HepG2 (cell line): ENCODE data around the gene EGFR. TPM values are rescaled to one million over a fixed set of nuclear protein-coding genes. Genes with fewer than 3 reads are reported as not detected.

Source experiments
- HES4 ChIP-seq: sonication (generic); formaldehyde crosslinking; IDR thresholded peaks from 2 replicates; pipeline ENCODE4 v1.9.0; 2021; ENCODE audit warnings: mild to moderate bottlenecking, missing genetic modification reagents, borderline replicate concordance
- TBX2 ChIP-seq: sonication (generic); formaldehyde crosslinking; IDR thresholded peaks from 2 replicates; pipeline ENCODE4 v1.5.0; 2020; ENCODE audit warnings: missing genetic modification reagents, mild to moderate bottlenecking, borderline replicate concordance
- ZBTB38 ChIP-seq: sonication (generic); formaldehyde crosslinking; IDR thresholded peaks from 2 replicates; pipeline ENCODE4 v1.5.1; 2020; ENCODE audit warnings: mild to moderate bottlenecking, missing genetic modification reagents
- polyA plus RNA-seq, 8 experiments: library from polyadenylated mRNA; depleted of rRNA in 3 of 8; stranded (reverse) in 7 of 8; unstranded in 1 of 8; fragments of >200 nt; fragmentation: Illumina TruSeq in 4 of 8; extraction: Trizol in 4 of 8; gene quantifications; 2 replicates each; pipeline versions ENCODE4 v1.2.1 to v1.2.3, GENCODE V29; 2011 to 2016; ENCODE audit warnings: low read depth in 4 of 8, missing spikeins in 1 of 8, mixed read lengths in 1 of 8; ENCODE audit not compliant: insufficient read depth in 1 of 8
- total RNA-seq, 5 experiments: library from RNA; depleted of rRNA; stranded (reverse); fragments of >200 nt; fragmentation: Illumina TruSeq; extraction: Trizol; gene quantifications; 2 replicates each; pipeline ENCODE4 v1.2.3, GENCODE V29; 2016; ENCODE audit warnings: low read depth in 1 of 5
- TF ChIP-seq, protein P1 (sequence below), 2 experiments: fragments of 450-650 bp in 1 of 2; sonication (generic) in 1 of 2; formaldehyde crosslinking in 1 of 2; IDR thresholded peaks; 2 replicates each; pipeline versions ENCODE4 v1.6.1 to v1.8.0; 2016 to 2022; ENCODE audit warnings: antibody characterized with exemption in 1 of 2, mild to moderate bottlenecking in 1 of 2, missing genetic modification reagents in 1 of 2
- TF ChIP-seq, protein P2 (sequence below): sonication (generic); formaldehyde crosslinking; IDR thresholded peaks from 2 replicates; pipeline ENCODE4 v1.4.0; 2020; ENCODE audit warnings: missing genetic modification reagents, mild to moderate bottlenecking, borderline replicate concordance
- TF ChIP-seq, protein P3 (sequence below): sonication (generic); formaldehyde crosslinking; IDR thresholded peaks from 2 replicates; pipeline ENCODE4 v1.4.0; 2020; ENCODE audit warnings: mild to moderate bottlenecking, missing genetic modification reagents

The EGFR gene
- total and polyA plus RNA-seq, 2 of the 13 experiments (the other 11 are each of a cell fraction or from before 2014, with no cell fraction given): 7.0 to 10.0 TPM

DNA sequence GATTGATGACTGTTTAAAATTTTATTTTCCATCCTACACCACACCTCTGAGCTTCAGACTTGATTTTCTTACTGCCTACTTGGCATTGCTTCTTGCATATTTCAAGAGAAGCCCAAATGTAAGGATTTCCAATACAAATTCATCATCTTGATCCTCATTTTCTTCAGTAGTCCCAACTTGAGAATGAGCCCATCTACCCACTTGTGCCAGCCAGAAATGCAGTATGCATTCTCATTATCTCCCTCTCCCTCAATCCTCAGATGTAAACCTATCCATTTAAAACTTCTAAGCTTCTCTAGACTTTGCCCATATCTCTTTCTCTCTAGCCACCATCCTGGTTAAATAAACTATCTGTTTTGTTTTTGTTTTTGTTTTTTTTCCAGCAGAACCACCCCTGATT, 22.4 kb upstream of the EGFR start (continued):
- TF ChIP-seq, protein P1, sequence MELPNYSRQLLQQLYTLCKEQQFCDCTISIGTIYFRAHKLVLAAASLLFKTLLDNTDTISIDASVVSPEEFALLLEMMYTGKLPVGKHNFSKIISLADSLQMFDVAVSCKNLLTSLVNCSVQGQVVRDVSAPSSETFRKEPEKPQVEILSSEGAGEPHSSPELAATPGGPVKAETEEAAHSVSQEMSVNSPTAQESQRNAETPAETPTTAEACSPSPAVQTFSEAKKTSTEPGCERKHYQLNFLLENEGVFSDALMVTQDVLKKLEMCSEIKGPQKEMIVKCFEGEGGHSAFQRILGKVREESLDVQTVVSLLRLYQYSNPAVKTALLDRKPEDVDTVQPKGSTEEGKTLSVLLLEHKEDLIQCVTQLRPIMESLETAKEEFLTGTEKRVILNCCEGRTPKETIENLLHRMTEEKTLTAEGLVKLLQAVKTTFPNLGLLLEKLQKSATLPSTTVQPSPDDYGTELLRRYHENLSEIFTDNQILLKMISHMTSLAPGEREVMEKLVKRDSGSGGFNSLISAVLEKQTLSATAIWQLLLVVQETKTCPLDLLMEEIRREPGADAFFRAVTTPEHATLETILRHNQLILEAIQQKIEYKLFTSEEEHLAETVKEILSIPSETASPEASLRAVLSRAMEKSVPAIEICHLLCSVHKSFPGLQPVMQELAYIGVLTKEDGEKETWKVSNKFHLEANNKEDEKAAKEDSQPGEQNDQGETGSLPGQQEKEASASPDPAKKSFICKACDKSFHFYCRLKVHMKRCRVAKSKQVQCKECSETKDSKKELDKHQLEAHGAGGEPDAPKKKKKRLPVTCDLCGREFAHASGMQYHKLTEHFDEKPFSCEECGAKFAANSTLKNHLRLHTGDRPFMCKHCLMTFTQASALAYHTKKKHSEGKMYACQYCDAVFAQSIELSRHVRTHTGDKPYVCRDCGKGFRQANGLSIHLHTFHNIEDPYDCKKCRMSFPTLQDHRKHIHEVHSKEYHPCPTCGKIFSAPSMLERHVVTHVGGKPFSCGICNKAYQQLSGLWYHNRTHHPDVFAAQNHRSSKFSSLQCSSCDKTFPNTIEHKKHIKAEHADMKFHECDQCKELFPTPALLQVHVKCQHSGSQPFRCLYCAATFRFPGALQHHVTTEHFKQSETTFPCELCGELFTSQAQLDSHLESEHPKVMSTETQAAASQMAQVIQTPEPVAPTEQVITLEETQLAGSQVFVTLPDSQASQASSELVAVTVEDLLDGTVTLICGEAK (IDR thresholded peaks at IDR 0.05): no peak
- TF ChIP-seq, protein P1 (CRISPR knock-in tag; IDR thresholded peaks at IDR 0.05): no peak
- no peak for TF ChIP-seq TBX2 (CRISPR knock-in tag)
- TF ChIP-seq HES4 (CRISPR knock-in tag): no peak
- no peak for TF ChIP-seq ZBTB38
- TF ChIP-seq, protein P2, sequence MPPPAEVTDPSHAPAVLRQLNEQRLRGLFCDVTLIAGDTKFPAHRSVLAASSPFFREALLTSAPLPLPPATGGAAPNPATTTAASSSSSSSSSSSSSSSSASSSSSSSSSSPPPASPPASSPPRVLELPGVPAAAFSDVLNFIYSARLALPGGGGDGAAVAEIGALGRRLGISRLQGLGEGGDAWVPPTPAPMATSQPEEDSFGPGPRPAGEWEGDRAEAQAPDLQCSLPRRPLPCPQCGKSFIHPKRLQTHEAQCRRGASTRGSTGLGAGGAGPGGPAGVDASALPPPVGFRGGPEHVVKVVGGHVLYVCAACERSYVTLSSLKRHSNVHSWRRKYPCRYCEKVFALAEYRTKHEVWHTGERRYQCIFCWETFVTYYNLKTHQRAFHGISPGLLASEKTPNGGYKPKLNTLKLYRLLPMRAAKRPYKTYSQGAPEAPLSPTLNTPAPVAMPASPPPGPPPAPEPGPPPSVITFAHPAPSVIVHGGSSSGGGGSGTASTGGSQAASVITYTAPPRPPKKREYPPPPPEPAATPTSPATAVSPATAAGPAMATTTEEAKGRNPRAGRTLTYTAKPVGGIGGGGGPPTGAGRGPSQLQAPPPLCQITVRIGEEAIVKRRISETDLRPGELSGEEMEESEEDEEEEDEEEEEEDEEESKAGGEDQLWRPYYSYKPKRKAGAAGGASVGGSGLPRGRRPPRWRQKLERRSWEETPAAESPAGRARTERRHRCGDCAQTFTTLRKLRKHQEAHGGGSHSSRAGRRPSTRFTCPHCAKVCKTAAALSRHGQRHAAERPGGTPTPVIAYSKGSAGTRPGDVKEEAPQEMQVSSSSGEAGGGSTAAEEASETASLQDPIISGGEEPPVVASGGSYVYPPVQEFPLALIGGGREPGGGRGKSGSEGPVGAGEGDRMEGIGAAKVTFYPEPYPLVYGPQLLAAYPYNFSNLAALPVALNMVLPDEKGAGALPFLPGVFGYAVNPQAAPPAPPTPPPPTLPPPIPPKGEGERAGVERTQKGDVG (CRISPR knock-in tag): no peak
- TF ChIP-seq, protein P3, sequence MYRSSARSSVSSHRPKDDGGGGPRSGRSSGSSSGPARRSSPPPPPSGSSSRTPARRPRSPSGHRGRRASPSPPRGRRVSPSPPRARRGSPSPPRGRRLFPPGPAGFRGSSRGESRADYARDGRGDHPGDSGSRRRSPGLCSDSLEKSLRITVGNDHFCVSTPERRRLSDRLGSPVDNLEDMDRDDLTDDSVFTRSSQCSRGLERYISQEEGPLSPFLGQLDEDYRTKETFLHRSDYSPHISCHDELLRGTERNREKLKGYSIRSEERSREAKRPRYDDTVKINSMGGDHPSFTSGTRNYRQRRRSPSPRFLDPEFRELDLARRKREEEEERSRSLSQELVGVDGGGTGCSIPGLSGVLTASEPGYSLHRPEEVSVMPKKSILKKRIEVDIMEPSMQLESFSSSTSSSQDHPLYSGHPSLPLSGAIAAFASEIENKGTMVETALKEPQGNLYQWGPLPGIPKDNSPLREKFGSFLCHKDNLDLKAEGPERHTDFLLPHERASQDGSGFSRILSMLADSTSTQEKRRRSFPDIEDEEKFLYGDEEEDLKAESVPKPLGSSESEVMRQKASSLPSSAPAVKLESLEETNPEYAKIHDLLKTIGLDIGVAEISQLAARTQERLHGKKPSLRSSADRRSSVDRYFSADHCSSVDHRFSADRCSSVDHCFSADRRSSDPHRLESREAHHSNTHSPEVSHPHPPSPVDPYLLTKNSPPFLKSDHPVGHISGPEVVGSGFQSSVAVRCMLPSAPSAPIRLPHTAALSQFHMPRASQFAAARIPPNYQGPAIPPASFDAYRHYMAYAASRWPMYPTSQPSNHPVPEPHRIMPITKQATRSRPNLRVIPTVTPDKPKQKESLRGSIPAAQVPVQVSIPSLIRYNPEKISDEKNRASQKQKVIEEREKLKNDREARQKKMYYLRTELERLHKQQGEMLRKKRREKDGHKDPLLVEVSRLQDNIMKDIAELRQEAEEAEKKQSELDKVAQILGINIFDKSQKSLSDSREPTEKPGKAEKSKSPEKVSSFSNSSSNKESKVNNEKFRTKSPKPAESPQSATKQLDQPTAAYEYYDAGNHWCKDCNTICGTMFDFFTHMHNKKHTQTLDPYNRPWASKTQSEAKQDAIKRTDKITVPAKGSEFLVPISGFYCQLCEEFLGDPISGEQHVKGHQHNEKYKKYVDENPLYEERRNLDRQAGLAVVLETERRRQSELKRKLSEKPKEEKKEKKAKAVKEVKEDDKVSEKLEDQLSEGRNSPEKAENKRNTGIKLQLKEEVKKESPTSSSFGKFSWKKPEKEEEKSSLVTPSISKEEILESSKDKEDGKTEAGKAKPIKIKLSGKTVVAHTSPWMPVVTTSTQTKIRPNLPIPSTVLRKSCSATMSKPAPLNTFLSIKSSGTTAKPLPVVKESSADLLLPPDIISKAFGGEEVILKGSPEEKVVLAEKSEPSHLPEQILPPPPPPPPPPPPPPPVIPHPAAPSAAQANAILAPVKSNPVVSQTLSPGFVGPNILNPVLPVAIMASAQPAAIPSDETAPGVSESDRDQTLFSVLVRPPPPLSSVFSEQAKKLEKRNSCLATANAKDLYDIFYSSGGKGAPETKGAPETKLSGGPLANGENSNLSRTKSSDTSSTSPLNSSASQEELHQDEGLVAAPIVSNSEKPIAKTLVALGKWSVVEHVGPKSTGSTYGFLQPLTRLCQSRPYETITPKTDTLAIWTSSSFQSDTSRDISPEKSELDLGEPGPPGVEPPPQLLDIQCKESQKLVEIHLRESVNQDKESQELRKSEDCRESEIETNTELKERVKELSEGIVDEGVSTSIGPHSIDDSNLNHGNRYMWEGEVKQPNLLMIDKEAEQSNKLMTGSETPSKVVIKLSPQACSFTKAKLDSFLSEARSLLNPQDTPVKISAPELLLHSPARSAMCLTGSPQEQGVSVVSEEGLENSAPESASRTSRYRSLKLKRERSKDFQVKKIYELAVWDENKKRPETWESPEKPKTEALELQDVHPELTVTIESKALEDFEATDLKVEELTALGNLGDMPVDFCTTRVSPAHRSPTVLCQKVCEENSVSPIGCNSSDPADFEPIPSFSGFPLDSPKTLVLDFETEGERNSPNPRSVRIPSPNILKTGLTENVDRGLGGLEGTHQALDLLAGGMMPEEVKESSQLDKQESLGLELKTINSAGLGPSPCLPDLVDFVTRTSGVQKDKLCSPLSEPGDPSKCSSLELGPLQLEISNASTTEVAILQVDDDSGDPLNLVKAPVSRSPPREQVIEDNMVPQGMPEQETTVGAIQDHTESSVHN (CRISPR knock-in tag): no peak
